Measurements from ENCODE around the gene TMEM150C. TPM values are rescaled to one million over a fixed set of nuclear protein-coding genes. Genes with fewer than 3 reads are reported as not detected.

Gene TMEM150C
- polyA plus RNA-seq (2013, experiment 1 of 2; ENCODE audit: insufficient read length), result 0.88 TPM
- polyA plus RNA-seq (2013, experiment 2 of 2; ENCODE audit: insufficient read length), result 1.2 TPM

DNA sequence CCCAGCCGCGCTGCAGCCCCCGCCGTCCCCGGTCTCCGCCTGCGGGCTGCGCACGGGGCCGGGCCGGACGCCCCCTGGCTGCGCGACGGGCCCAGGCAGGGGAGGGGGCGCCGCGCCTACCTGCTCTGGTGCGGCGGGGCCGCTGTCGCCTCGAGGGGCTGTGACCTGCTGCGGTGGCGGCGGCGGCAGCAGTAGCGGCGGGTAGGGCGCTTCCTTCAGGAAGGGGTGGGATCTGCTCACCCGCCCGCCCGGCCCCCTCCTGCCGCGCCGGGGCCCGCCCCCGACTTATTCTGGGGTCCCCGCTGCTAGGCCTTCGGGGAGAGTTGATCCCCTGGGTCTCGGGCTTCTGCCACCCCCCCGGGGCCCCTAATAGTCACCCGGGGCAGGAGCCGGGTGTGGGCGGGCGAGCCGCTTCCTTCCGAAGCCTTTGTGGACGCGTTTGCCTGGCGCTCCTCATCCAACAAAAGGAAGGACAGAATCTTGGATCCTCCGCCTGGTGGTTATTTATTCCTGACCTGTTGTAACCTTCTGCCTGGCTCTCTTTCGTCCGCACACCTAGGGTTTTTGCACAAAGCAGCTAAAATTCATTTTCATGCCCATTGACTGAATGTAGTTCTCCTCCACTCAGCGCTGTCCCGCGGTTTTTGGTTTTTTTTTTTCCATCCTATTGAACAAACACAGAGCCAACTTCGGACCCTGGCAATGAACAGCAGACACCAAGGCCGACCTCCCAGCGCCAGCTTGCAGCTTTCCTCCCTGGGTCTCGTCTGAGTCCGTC lies at the start of gene TMEM150C:
TMEM150C (minus strand) TSS at position 203 of the 778 bp plus-strand sequence. CDS start 57,331 bp downstream, outside the sequence.
- DNase-seq, result peak; percentile 24

- DNase-seq, result no peak
Measured at GRCh38 chr4:82611527-82611926, 49.7 kb upstream of the TMEM150C start.

DNA sequence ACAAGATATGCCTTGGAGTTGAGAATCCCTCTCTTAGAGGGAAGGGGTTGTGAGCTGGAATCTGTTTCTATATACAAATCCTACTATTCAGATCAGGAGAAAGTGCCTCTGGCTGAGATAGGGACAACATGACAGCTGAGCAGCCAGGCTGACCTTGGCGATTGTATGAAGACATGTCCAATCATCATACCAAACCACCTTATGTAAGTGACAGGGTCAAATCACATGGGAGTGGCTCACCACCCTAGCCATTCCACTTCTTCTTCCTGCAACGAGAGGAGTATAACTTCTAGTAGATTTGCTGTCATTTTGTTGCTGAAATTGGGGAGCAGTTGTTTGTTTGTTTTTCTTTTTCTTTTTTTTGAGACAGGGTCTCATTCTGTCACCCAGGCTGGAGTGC lies 48.3 kb upstream of the TMEM150C start:
- no peak for DNase-seq

DNA sequence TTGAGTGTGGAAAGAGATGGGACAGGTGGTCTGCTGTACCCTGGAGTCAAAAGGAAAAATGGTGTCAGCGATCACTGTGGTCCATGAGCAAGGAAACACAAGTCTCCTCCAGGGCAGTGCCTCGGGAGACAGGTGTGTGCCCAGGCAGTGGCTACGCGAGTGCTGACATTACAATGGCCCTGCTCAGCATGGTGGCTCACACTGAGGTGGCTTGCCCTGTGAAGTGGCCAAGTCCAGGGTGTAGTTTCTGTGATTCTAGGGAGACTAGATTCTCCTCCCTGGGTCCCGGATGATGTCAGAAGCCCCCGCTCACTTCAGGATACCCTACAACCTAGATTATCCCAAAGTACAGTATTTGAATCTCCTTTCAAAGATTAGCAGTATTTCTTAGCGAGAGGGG lies 44.8 kb upstream of the TMEM150C start:
- DNase-seq, result no peak

DNA sequence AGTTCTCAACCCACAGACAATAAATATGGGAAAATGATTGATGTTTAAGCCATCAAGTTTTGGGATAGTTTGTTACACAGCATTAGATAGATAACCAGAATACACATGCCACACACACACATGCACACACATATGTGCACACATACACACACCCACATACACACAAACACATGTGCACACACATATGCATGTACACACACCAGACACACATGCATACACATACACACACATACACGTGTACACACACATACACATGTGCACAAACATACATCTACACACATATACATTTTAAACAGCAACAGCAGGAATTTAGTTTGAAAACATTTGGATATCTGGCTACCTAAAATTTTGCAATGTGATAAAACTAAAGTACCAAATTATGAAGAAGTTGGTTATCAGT lies 42.7 kb upstream of the TMEM150C start:
- no peak for DNase-seq

DNA sequence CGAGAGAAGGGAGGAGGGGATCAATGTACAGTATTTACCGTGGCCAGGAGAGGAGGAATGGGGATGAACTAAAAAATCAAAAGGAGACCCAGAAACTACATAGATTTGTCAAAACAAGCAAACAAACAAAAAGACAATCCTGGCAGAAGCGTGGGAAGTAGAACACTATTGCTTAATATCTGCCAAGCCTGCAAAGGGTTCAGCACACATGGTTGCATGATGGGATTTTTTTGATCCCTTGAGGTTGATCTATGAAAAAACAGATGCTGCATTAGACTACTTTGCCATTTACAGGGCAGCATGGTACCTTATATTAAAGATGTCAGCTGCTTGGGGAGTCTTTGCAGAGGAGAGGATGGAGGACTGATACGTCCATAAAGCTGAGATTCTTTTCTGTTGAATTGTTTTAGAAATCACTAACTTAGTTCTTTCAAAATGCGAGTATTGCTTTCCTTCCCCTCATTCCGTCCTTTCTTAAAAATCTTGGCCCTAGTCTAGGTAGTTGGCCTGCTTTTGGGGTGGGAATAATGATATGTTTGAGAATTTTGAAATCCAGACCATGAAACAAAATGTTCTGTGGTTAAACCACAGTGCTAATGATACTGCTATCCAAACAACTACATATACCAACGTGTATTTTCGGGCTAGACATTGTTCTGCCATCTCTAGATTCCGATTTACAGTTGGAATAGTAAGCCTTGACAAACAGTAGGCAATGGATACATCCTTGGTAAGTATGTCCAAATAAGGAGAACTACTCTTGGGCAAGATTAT lies 39.6 kb upstream of the TMEM150C start:
- DNase-seq, result no peak

- no peak for DNase-seq
Measured at GRCh38 chr4:82599336-82599735, 37.5 kb upstream of the TMEM150C start.

DNA sequence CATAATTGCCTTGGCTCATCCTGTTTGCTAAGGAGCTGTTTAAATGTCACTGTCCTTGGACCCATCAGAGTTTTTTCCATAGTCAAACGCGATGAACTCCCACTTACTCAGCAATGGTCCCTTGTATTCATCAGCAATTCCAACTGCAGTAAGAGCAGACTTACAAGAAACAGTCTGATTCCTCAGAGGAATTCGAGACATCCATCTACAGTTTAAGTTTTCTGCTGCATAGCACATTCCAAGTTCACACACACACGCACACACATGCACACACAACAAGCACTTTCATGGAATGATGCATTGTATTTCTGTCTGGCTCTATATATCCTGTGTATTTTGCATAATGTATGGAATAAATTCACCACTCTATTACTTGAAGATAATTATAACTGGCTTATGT lies 32.7 kb upstream of the TMEM150C start:
- peak; percentile 34 for DNase-seq

GRCh38 chr4:82593411-82593810 lies 31.6 kb upstream of the TMEM150C start:
- DNase-seq, result no peak

GRCh38 chr4:82592639-82593038 lies 30.9 kb upstream of the TMEM150C start:
- no peak for DNase-seq

DNA sequence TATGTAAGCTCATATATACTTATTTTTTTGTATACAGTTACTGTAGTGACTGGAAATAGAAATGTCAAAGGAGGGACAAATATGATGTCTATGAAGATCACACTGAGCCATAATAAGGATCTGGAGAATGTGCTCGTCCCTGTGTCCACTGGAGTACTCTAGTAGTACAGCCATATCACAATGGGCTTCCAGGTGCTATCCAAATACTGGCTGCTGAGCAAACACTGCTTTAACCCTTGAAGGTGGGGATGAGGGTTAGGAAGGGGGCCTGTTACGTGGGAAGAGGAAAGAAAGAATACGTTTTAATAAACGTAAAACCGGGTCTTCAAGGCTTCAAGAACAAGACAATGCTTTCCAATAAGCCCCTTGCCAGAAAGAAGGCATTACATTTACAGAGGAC lies 29.8 kb upstream of the TMEM150C start:
- DNase-seq, result no peak

DNA sequence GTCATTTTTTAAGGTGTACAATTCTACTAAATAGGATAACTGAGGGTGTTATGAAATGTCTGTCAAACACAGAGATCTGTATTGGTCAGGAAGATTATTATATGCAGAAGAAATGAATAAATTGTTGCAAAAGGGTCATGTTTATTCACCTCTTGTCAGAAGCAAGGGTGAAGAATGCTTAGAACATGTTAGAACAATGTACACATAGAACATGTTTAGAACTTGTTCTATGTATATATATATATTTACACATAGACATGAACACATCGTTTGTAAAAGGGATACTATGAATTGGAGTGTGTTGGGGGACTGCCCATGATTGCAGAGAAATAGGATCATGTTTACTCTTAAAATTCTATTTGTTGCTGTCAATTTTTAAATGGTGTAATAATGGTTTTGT lies 28.0 kb upstream of the TMEM150C start:
- no peak for DNase-seq

GRCh38 chr4:82588771-82589270 lies 27.0 kb upstream of the TMEM150C start:
- DNase-seq, result no peak

GRCh38 chr4:82587826-82588540 lies 26.2 kb upstream of the TMEM150C start:
- DNase-seq, result no peak

DNA sequence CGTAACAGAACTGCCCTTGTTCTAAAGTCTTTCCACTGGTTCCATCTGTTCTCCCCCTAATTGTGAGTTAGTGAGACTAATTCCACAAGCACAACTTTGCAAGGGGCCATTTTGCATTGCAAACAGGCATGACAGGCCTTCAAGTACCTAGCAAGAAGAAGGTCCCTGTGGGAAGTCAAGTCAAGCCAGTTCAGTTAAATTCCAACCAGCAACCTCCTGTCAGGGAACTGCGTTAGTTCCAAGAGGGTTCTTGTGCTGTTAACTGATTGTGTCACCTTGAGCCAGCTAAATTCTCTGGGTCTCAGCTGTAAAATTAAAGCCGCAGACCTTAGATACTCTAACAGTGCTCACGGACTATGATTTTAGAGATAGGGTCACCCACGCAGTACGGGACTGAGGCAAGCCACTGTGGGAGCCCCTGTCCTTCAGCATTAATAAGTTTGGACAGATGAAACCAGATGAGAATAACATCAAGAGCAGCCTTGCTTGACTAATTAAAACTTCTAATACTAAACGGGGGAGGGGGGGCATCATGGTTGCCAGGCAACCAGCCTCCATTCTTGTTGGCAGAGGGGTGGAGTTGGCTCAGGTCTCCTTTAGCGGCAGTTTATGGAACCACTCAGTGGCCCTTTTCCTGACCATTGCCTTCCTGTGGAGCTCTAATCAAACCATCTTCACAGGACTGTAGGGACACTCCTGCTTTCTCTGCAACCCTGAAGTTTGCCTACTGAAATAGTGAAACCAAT lies 24.1 kb upstream of the TMEM150C start:
- no peak for DNase-seq

DNA sequence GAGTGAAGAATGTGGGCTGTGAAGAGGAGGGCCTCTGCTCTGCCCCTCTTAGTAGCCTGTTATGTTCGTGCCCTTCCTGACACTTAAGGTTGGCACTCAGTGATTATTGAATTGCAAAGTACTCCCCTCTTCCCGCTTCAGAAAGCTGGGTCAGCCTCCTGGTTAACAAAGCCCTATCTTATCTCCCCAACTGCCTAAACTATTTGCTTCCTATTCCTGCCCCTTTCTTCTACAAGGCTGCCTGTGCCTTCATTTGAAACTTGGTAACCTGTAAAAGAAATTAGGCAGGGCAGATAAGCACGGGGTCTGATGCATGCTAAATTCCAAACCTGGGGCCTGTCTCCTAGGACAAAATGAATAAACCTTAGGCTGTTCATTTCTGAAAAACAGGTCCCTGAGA lies 23.1 kb upstream of the TMEM150C start:
- DNase-seq, result no peak

DNA sequence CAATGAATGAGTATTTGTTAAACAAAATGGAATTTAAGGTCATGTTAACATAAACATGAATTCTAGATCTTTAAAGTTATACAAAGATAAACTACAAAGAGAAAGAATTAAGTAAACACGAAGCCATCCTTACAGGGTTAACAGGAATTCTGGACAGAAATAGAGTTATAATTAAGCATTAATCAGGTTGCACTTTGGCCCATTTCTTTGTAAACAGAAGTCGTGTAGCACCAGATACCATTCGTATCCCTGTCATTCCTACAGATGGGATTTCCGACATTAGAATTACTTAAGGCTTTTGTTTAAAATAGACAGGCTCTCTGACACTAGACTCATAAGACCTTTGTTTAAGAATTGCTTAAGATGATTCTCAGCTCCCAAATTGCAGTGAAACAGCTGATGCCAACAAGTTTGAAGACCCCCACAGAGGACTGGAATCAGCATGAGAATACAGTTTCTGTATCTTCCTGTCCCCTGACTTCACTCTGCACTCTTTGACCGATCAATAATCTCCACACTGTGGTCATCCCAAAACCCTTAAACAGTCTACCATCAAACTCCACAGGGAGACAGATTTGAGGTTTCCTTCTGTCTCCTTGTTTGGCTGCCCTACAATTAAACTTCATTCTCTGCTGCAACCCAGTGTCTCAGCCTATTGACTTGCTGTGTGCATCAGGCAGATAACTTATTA lies 22.3 kb upstream of the TMEM150C start:
- no peak for DNase-seq

GRCh38 chr4:82579932-82580331 lies 18.1 kb upstream of the TMEM150C start:
- no peak for DNase-seq

GRCh38 chr4:82578935-82579334 lies 17.1 kb upstream of the TMEM150C start:
- DNase-seq, result peak; percentile 1

GRCh38 chr4:82577451-82577850 lies 15.7 kb upstream of the TMEM150C start:
- no peak for DNase-seq

DNA sequence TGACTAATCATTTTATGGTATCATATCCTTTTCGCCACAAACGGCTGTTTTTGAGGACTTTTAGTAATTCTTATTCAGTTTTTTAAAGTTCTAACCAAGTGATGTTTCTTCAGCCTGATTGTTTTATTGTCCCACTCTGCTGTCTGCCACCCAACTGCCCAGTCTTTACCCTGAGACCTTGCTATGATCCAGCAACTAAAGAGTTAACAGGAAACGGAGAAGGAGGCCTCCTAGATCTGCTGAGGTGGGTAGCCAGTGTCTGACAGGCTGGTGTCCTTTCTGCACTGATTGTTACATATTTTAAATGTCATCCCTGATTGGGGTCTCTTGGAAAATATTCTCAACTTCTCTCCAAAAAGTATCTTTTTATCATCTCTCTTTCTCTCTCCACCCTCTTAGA lies 7.9 kb upstream of the TMEM150C start:
- no peak for DNase-seq

GRCh38 chr4:82569076-82569475 lies 7.3 kb upstream of the TMEM150C start:
- no peak for DNase-seq

All from fibroblast of skin of scalp (primary cell).